Activated T-cell treated with anti-CD3 and anti-CD28 coated beads for 1 hour (primary cell): ENCODE data around the gene TM9SF1.
A peak's percentile ranks its signal among the peaks of the same experiment; 100 is the strongest.

ENCODE experiments used
- DNase-seq: peaks from one replicate; pipeline ENCODE4 v3.0.0-alpha.2; 2020; ENCODE audit warnings: low read depth

The TM9SF1 gene

GRCh38 chr14:24151404-24152080 is 43.7 kb downstream of the TM9SF1 start:
- no peak for DNase-seq

DNA sequence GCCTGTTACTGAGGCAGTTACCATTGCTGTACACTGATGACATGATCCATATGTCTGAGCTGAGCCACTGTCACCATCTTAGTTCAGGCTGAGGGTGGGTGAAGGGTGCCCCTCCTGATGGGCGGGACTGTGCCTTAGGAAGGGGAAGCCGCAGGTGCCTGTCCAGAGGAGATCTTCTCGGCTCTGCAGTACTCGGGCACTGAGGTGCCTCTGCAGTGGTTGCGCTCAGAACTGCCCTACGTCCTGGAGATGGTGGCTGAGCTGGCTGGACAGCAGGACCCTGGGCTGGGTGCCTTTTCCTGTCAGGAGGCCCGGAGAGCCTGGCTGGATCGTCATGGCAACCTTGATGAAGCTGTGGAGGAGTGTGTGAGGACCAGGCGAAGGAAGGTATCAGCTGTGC is 44.2 kb downstream of the TM9SF1 start:
- no peak for DNase-seq

- DNase-seq = no peak
Measured at GRCh38 chr14:24150567-24150966, 44.7 kb downstream of the TM9SF1 start.

DNA sequence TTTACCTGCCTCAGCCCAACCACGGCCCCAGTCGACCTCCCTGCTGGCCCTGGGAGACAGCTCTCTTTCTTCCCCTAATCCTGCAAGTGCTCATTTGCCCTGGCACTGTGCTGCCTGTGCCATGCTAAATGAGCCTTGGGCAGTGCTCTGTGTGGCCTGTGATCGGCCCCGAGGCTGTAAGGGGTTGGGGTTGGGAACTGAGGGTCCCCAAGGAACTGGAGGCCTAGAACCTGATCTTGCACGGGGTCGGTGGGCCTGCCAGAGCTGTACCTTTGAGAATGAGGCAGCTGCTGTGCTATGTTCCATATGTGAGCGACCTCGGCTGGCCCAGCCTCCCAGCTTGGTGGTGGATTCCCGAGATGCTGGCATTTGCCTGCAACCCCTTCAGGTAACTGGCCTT is 45.2 kb downstream of the TM9SF1 start:
- DNase-seq = no peak

DNA sequence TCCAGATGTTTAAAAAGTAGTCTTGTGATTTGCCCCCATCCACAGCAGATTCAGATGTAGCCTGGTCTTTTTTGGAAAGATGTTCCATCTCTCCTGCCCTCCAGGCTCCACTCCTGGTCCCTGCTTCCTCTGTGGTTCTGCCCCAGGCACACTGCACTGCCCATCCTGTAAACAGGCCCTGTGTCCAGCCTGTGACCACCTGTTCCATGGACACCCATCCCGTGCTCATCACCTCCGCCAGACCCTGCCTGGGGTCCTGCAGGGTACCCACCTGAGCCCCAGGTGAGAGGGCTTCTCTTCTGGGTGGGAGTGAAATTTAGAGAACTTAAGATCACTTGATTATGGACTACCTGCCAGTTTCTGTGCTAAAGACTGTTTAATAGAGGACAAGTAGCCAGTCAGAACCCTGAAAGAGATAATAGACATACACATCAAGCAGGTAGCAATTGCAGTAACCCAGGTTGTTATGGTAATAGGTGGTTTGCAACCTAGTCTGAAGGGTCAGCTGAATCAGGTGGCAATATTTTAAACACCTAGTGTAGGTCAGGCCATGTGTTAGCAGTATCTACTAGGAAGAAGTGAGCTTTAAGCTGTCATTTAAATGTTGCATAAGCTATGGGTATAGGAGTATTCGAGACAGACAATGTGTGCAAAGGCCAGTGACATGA is 45.8 kb downstream of the TM9SF1 start:
- no peak for DNase-seq

DNA sequence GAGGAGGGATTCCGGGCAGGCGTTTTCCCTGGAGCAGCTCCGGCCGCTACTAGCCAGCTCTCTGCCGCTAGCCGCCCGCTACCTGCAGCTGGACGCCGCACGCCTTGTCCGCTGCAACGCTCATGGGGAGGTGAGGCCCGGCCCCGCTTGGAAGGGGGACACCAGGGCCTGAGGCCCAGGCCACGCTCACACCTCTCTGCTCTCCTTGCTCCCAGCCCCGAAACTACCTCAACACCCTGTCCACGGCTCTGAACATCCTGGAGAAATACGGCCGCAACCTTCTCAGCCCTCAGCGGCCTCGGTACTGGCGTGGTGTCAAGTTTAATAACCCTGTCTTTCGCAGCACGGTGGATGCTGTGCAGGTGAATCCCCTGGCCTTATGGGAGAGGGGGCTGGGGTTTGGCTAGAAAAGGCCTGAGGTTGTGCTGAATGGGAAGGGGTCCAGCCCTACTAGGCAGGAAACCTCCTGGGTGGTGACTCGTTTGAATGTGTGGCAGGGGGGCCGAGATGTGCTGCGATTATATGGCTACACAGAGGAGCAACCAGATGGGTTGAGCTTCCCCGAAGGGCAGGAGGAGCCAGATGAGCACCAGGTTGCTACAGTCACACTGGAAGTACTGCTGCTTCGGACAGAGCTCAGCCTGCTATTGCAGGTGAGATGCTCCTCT is 47.3 kb downstream of the TM9SF1 start:
- DNase-seq = no peak

DNA sequence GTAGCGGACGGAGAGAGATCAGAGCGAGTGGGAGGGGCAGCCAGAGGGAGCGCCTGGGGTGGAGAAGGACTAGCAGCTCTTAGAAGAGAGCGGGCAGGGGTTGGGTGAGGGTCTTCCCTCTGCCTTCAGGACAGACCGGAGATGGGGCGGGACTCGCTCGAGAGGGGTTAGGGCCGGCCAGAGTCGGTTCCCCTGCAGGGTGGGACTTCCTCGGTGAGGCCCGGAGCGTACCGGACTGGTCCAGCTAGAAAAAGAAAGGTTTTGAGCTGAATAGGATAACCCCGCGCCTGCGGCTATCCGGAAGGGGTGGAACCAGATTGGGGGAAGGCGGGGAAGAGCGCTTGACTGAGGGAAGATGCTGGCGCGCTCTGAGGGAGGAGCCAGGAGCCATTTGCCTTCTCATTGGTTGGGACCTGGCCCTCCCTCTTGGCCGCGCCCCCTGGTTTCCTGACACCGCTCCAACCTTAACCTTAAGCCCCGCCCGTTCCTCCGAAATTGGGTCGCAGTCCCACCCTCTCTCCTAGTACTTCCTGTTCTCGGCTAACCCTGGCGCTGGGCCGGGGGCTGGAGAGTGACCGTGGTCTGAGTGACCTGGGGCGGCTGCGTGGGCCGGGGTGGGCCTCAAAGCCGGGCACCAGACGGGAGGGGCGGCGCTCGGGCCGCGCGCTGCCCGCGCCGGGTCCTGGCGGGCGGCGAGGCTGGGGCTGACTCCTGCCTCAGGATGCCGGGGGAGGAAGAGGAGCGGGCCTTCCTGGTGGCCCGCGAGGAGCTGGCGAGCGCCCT is 48.1 kb downstream of the TM9SF1 start, which contains the start of gene RNF31:
TSS of gene RNF31 (plus strand) at position 521 of the 783 bp plus-strand sequence. CDS start at position 722, 201 bp downstream.
- peak; percentile 96 for DNase-seq

GRCh38 chr14:24146453-24146977 is 48.7 kb downstream of the TM9SF1 start, which contains the start of gene PSME2:
Gene PSME2, minus strand, starts transcription at chr14:24146610. Its CDS starts 29 bp downstream, at chr14:24146581.
- DNase-seq = peak; percentile 66

GRCh38 chr14:24145690-24146452 is 49.4 kb downstream of the TM9SF1 start:
- DNase-seq = no peak

GRCh38 chr14:24145219-24145618 is 50.0 kb downstream of the TM9SF1 start:
- no peak for DNase-seq

DNA sequence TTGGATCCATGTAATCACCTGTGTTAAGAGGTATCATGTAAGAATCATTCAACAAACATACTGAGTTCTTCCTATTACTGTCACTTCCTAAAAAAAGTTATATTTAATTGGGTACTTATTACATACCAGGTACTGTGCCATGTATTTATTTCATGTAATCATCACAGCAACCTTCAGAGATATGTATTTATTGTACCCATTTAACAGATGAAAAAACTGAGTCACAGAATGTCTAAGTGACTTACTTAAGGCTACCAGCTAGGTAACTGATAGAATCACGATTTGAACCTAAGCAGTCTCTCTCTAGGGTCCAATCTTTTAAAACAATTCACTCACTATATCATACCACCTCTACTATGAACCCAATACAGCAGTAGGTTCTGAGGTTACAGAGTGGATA is 50.8 kb downstream of the TM9SF1 start:
- DNase-seq = no peak

DNA sequence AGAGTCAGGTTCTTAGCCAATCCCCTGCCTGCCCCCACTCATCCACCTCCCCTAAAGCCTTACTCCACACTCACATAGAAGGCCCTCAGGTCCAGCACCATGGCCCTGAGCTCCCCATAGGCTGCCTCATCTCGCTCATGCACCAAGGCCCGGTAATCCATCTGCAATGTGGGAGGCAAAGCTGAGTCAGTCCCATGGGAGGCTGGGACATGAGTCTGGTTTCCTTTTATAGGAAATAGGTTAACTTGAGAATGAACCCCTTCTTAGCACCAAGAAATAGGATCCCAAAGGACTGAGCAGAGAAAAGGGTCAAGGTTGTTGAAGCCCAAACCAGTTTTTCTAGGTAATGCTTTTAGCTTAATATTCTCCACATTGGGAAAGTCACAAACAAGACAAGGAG is 51.7 kb downstream of the TM9SF1 start:
- no peak for DNase-seq

- peak; percentile 98 for DNase-seq
Measured at GRCh38 chr14:24141097-24141880, 54.0 kb downstream of the TM9SF1 start, which contains the start of gene EMC9. Gene EMC9, minus strand, starts transcription at chr14:24141591. Its CDS starts 287 bp downstream, at chr14:24141304.

DNA sequence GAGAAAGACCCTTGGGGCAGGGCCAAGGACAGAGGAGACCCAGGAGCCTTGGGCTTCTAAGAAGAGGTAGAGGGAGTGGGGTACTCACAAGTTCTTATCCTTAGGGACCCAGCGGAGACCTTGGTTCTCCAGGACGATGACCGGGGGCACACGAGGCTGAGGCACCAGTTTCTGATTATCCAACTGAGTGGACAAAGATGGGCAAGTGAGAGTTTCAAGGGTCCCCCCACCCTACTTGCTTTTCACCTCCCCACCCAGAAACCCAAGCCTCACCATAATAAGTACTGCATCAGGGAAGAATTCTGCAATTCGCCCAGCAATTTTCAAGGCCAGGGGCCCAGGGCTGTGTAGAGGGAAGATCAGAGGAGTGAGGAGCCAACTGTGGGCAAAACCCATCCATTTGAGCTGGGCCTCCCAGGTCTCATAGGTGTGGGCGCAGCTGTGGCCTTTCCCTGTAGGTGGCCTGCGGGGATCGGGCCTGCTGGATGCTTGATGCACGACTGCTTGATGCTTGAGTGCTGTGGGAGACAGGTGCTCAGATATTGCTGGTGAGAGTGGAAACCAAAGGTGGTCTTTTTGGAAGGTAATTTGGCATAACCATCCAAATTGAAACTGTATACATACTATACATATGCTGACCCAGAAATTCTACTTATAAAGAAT is 55.8 kb downstream of the TM9SF1 start:
- no peak for DNase-seq
